Daoy (cell line): ENCODE data around the gene BBX. TPM values are rescaled to one million over a fixed set of nuclear protein-coding genes. Genes with fewer than 3 reads are reported as not detected.

Source experiments
- DNase-seq: peaks from one replicate; pipeline ENCODE4 v3.0.0-alpha.2; 2015; ENCODE audit warnings: low read depth
- total RNA-seq: library from RNA; depleted of rRNA; stranded (reverse); fragments of >200 nt; shearing (Covaris generic); gene quantifications from 2 replicates; pipeline ENCODE4 v1.2.3, GENCODE V29; 2014

BBX gene
- total RNA-seq, 1 experiment from 2014 or later: 38.7 TPM

DNA sequence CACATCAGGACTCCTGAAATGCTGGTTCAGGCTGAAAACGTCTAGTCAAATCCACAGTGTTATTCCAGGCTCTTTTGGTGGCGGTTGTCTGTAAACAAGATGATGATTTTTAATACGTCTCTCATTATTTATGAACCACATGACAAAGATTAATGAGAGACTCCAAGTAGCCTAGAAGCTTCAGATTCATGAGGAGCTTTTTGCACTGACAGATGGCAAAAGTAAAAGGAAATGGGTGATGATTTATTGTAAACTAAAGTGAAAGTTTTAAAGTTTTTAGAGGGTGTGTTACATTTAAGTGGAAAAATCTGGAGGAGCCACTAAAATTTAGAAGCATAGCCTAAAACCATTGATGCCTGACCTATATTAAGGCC is 77.0 kb downstream of the BBX start:
- DNase-seq: no peak

DNA sequence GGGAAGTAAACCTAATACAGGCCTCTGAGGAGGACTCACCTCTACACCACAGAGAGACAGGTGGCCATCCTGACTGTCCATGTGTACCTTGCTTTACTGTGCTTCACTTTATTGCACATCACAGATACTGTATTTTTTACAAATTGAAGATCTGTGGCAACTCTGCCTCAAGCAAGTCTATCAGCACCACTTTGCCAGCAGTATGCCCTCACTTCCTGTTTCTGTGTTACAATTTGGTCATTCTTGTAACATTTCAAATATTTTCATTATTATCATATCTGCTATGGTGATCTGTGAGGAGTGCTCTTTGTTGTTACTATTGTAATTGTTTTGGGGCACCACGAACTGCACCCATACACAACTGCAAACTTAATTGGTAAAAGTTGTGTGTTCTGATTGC is 78.0 kb downstream of the BBX start:
- DNase-seq: no peak

DNA sequence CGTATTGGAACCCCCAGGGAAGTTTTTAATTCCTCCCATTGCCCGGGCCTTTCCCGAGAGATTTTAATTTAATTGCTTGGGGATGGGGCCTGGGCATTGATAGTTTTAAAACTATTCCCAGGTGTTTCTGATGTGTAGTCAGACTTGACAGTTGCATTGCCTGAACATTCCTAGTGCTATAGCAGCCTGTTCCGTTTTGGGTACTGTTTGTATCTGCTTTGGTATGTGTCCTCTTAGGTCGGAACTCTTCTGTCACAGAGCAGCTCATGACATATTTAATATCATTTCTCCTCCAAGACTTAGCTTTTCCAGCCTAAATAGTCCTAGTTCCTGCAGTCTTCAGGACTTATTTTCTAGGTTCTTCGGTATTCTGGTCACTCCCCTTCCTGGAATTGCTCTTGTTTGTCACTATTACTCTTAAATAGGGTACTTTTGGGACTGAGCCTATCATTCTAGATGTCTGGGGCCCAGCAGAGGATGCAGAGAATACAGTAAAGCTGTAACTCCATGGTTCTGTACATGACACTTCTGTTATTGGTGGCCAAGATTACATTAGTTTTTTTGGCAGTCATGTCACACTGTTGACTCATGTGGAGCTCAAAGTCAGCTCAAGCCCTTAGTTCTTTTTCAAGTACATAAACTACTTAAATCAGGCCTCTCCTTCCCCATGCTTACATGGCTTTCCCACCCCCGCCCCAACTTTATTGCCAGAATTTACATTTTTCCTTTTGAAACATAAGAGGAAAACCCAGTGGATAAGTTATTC is 81.5 kb downstream of the BBX start:
- DNase-seq: peak; percentile 8

DNA sequence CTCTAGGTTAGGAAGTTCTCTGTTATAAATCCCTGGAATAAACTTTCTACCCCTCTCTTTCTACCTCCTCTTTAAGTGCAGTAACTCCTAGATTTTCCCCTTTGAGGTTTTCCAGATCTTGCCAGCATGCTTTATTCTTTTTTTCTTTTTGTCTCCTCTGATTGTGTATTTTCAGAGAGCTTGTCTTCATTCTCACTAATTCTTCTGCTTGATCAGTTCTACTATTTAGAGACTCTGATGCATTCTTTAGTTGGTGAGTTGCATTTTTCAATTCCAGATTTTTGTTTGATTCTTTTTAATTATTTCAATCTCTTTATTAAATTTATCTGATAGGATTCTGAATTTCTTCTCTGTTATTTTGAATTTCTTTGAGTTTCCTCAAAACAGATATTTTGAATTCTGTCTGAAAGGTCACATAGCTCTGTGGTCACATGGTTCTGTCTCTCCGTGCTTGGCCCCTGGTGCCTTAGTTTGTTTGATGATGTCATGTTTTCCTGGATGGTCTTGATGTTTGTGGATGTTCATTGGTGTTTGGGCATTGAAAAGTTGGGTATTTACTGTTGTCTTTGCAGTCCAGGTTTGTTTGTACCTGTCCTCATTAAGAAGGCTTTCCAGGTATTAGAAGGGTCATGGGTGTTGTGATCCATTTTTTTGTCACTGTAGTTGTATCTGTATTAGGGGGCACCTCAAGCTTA is 89.2 kb downstream of the BBX start:
- DNase-seq: no peak

DNA sequence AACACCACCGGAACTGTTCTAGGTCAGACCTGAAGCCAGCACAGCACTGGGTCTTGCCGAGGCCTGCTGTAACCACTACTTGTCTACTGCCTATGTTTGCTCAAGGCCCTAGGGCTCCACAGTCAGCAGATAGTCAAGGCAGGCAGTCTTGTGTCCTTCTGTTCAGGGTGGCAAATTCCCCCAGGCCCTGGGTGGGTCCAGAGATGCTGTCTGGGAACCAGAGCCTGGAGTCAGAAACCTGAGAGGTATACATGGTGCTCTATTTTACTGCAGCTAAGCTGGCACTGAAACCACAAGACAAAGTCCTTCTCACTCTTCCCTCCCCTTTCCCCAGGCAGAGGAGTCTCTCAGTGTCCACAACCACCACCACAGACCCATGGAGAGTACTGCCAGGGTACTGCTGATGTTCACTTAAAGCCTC is 89.9 kb downstream of the BBX start:
- DNase-seq: no peak

DNA sequence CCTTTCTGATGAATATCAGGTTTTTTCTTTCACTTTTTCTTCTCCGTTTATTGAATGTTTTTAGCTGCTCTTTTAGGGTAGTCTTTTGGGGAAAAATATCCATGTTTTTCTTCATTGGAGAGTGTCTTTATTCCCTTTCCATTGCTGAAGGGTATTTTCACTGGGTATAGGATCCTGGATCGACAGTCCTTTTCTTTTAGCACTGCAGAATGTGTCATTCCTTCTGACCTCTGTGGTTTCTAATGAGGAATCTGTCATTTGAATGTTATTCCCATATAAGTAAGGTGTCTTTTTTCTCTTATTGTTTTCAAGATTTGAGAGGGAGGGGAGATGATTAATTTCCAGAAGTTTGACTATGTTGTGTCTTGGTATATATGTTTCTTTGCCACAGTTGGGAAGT is 96.8 kb downstream of the BBX start:
- DNase-seq: peak; percentile 13

DNA sequence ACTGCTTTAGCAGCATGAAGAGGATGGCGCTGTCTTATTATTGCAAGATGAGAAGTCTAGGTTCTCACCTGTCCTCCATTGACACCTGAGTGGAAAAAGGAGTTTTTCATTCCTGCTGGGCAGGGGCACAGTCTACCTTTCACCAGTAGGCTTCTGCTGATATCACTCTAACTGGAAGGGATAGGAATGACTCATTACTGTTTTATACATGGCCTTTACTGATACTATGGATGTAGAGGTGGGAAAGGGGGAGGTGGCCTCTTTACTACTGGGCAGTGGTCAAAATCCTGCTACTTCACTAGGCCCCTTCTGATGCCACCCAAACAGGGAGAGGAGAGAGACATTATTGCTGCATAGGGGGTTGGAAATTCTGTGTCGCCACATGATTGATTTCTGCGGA is 97.8 kb downstream of the BBX start:
- no peak for DNase-seq

DNA sequence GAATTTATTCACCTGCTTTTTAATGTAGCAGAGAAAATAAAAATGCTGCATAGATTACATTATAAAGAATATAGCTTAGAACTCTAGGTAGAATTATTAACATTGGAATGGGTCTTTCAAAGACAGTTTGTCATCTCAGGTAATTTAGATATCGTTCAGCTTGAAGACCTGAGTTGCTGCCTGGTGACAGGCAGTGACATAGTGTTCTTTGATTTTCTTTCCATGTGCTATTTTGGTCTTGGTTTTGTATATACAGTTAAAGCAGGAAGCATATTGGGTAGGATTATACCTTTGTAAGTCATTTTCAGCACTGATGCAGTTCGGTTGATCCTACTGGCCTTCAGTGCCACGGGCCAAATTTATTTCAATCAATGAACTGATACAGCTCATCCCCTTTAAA is 98.7 kb downstream of the BBX start:
- no peak for DNase-seq

DNA sequence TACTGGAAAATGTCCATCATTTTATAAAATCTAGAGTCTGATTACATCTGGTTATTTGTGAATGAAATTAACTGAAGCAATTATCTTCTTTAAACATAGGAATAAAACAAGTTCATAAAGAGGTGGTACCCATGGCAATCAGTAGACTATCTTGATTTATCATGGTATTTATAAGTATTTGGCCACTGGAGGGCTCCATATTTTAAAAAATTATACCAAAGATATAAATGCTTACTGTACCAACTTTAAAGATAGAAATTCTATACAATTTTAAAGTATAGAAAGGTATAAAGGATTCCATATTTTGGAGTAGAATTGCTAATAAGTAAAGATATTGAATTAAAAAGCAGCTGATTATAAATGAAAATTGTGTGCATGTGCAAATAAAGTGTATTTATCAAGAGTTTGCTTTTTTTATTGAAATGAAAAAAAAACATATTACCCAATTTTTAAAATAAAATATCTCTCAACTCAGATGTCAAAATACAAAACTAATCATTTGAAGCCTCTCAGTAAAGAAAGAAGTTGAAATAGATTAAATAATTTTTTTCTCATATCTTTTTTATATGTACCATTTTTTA is 105.3 kb downstream of the BBX start:
- DNase-seq: no peak

DNA sequence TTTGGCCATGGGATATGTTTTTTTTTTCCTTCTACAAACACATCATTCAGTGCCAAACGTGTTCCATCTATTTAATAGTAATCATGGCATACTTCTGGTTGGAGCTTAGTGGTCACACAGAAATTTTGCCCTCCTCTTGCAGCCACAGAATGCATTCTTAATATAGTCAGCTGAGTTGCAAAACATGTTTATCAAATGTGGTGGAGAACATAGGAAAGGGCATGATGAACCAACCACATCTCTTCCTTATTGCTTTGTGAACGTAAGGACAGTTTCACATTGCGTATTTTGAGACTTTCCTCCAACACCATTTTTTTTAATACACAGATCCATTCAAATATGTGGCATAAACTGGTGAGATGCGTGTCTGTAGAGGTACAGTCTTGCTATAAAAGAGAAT is 106.8 kb downstream of the BBX start:
- no peak for DNase-seq

DNA sequence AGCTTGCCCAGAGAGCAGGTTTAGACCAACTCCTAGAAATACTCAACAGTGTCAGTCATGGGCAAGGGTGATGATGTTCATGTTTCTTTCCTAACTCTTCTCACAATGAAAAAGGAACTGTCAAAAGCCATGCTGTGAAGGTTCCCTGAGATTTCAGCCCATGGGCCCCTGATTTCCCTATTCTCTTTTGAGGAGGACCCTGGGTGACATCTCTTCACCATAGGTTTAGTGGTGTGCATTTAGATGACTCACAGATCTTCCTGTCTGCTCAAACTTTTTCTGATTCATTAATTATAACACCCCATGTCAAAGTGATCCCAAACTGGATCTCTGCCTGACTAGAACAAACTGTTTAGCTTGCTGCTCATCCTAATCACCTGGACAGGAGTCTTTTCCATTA is 108.0 kb downstream of the BBX start:
- no peak for DNase-seq

DNA sequence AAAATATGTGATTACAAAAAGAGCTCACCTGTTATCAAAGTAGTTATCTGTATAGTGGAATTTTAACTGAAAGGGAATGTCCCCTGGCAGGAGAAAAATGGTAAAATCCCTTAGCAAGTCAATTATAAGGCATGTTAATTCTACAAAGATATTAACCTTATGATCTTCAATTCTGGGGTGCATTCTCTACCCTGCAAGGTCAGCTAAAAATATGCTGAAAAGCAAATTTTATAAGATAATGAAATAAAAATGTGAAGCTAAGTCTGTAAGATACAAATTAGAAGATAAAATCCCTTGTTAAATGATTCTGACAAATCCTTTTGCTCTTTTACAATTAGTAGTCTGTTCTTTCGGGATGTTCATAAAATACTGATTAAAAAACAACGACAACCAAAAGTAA is 109.8 kb downstream of the BBX start:
- DNase-seq: no peak

DNA sequence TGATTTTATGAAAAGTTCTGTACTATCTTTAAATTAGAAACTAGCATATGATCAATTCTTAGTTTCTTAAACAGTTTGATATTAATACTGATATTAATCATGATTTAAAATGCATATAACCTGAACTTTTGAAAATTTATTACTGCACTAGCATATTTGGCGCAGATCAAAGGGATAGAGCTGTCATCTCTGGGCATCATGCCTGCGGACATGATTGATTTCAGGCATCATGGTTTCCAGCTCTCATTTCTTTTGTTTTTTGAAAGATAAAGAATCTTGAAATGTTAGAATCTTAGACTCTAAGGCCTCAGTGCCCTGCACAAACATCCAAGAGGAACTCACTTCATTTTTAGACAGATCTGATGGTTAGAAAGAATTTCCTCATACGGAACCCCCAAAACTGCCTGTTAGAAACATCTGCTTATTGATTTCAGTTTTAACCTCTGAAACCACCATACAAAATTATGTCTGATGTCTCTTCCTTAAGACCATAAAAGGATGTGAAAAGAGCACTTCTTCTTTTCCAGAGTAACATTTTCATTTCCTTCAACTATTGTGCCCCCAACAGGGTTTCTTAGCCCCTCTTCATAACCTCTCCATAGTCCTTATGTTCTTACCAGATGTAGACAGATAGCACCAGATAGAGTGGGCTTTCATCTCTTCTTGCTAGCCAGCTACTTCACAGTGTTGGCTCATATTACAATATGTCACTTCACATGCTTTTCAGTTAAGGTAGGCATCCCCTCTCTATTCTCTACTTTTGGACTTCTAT is 110.8 kb downstream of the BBX start:
- no peak for DNase-seq

DNA sequence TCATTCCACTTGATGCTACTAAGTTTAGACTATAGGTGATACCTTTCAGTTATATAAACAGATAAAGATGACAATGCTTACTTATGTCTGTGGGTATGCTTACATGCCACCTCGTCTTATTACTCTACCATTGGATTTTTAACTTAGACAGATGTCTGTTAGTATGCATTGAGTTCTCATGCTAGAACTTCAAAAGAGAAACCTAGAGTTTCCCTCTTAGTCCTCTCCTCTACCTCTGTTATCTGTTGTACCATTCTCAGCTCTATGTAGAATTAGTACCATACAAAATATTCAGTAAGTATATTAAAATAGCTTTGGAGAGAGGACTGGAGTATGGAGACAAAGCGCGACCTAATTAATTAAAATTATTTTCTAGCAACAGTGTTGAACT is 111.3 kb downstream of the BBX start:
- no peak for DNase-seq

DNA sequence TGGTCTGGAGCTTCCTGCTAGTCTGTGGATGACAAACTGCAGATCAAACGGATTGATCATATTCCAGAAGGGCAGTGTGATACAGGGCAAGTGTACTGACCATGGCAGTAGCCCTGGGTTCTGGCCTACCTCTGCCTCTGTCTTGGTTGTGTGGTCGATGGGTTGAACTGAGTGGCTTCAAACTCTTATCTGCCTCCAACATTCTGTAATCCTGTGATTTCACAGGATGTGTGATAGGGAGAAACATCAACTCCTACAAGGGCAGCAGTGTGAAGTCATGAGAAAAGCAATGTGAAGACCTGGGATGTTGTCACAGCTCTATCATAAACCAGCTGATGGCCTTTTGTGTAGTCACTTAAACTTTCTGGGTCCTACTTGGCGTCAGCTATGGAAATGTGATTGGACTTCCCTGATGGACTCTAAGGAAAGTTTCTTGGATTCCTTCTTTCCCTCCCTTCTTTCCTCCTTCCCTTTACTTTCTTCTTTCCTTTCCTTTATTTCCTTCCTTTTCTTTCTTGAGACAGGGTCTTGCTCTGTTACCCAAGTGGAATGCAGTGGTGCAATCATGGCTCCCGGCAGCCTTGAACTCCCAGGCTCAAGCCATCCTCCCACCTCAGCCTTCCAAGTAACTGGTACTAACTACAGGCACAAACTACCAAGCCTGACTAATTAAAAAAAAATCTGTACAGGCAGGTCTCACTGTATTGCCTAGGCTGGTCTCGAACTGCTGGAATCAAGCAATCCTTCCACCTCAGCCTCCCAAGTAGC is 114.8 kb downstream of the BBX start:
- no peak for DNase-seq

DNA sequence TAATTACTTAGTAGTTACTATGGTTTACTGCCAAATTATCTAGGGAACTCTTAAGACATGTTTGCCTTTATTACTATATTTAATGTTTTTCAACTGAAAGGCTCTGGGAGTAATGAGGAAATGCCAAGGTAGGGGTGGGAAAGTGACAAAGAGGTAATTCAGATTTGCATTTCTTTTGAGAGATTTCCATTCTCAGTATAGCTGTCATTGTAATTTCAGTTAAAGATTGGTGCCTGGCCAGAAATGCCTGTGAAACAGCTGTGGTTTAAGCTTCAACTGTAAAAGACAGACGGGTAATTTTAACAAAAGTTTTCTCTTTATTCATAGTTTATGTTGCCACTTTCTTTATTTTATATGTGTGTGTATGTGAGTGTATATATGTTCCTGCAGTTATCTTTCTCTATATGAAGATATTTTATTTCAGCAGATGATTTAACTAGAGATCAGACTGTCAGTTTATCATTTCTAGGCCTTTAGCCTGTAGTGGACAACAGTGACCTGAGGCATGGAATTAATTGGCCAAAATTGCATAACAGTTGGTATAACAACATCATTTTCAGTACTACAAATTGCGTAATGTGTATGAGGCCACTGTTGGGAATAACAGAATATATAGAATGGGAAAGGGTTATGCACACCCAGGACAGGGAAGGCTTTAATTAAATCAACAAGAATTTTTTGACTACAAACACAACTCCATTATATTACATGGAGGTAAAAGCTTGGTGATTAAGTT is 119.0 kb downstream of the BBX start:
- DNase-seq: no peak

DNA sequence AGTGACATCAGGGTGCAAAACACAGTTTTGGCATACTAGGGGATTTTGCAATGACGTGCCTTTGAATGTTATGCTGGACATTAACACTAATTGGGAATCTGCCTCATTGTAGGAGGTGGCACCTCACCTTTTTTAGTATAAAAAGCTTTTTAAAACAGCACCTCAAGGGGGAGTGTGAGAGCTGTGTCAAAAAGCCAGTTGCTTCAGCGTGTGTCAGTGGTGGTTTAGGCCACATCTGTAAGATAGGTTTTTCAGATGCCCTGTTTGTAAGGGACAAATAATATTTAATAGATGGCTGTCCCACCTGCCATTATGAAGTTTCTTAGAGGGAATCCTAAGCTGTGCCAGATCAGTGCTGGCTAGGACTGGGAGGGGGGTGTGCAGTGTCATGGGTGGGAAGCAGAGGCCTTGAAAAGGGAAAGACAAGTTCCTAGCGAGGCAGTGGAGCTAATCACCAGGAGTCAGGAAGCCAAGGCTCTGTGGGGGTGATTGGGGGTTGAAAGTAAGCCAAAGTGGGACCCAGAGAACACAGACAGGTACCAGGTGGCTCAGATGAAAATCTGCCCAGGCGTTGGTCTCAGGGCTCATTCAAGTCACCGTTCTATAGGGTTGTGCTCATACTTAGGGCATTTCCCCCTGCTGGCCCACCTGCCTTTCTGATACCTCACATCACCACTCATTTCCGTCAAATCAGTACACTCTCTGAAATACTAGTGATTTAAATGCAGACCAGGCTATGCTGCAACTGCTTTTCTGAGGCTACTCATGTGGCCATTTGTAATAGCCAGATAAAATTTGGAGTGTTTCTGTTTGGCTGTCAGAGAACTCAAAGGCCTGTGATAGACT is 120.5 kb downstream of the BBX start:
- DNase-seq: peak; percentile 8

DNA sequence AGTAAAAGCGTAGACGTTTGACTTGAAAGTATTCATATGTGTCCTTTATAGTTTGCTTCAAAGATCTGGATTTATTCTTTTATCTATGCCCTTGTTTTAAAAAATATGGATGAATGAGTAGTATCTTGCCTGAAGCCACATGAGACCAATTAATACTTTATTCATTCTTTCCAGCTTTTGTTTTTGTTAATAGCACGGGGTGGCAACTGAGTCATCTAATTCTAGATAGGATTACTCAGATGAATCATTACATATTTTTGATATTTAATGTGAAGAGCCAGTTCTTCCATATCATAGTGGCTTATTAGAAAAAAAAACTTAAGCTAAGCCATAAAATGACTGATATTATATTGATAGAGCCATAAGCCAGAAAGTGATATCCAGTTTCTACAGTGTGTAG is 121.9 kb downstream of the BBX start:
- DNase-seq: no peak

DNA sequence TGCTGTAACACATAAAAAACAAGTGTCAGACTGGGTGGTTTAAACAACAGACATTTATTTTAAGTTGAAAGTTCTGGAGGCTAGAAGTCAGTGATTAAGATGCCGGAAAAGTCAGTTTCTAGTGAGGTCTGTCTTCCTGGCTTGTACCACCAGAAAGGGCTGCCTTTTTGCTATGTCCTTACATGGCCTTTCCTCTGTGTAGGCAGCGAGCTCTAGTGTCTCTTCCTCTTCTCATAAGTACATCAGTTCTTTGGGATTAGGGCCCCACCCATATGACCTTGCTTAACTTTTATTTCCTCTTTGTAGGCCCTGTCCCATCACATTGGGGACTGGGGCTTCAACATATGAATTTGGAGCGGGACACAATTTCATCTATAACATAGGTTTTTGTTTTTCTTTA is 128.0 kb downstream of the BBX start:
- DNase-seq: no peak

DNA sequence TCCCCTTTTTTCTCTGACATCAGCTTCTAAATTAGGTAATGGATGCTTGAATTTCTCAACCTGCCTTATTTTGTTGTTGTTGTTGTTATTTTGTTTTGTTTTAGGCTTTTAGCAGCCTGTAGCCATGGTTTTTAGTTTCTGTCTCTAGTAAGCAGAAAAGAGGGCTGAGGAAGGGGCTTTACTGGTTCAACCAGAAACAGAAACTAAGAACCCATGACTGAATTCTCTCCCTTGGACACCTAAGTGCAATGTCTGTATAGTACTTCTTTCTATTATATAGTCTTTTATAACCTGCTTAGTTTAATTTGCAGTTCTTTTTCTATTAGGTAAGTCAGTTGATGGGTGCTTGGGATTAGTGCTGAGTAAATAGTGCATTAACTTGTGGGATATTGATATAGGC is 129.0 kb downstream of the BBX start:
- DNase-seq: no peak
